Stomach (tissue), 4 donors: ENCODE measurements around the gene ECM1.

Source experiments
- EP300 ChIP-seq: sonication (generic); formaldehyde crosslinking; IDR thresholded peaks from one replicate; pipeline ENCODE4 v1.6.1; 2017; ENCODE audit warnings: antibody characterized with exemption
- POLR2A ChIP-seq, 4 donors: fragments of 450-650 bp; IDR thresholded peaks; one replicate each; pipeline ENCODE4 v1.6.1; 2016; ENCODE audit warnings: antibody characterized with exemption in 4 of 4, control low read depth in 2 of 4, mild to moderate bottlenecking in 1 of 4, moderate library complexity in 1 of 4
- POLR2AphosphoS5 ChIP-seq, 3 donors: sonication (generic); formaldehyde crosslinking; IDR thresholded peaks; one replicate each; pipeline ENCODE4 v1.6.1; 2016; ENCODE audit warnings: antibody characterized with exemption in 3 of 3
- TF ChIP-seq, protein P1 (sequence below), 7 experiments: fragments of 450-650 bp in 4 of 7; fragments of 200-600 bp in 3 of 7; sonication (generic) in 3 of 7; IDR thresholded peaks; one replicate each; pipeline ENCODE4 v1.5.1; 2016 to 2019; ENCODE audit warnings: antibody characterized with exemption in 7 of 7, control low read depth in 2 of 7, mild to moderate bottlenecking in 1 of 7

GRCh38 chr1:150493175-150493574 lies 14.7 kb upstream of the ECM1 start:
- TF ChIP-seq POLR2AphosphoS5 (IDR thresholded peaks at IDR 0.05), result no peak
- TF ChIP-seq POLR2A (IDR thresholded peaks at IDR 0.05), result no peak
- TF ChIP-seq, protein P1, sequence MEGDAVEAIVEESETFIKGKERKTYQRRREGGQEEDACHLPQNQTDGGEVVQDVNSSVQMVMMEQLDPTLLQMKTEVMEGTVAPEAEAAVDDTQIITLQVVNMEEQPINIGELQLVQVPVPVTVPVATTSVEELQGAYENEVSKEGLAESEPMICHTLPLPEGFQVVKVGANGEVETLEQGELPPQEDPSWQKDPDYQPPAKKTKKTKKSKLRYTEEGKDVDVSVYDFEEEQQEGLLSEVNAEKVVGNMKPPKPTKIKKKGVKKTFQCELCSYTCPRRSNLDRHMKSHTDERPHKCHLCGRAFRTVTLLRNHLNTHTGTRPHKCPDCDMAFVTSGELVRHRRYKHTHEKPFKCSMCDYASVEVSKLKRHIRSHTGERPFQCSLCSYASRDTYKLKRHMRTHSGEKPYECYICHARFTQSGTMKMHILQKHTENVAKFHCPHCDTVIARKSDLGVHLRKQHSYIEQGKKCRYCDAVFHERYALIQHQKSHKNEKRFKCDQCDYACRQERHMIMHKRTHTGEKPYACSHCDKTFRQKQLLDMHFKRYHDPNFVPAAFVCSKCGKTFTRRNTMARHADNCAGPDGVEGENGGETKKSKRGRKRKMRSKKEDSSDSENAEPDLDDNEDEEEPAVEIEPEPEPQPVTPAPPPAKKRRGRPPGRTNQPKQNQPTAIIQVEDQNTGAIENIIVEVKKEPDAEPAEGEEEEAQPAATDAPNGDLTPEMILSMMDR (IDR thresholded peaks at IDR 0.05), result no peak
- no peak for TF ChIP-seq EP300
